Fibroblast of skin of back (primary cell): ENCODE measurements around the gene ENGASE.

Source experiments
- DNase-seq: peaks from one replicate; pipeline ENCODE4 v3.0.0-alpha.2; 2013

Gene ENGASE

DNA sequence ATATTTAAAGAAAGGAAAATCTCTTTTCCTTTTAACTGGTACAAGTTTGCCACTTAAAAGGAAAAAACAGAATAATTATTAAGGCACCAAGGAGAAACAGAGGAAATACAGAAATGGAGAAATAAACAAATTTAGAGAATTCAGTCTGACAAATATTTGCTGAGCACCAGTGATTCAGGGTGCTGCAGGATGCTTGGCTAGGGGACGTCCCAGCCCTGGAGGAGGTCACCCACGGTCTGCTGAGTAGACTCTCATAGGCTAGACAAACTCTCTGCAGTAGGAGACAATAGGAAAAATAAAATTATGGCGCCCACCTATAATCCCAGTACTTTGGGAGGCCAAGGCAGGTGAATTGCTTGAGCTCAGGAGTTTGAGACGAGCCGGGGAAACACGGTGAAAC, 34.7 kb upstream of the ENGASE start:
- no peak for DNase-seq

DNA sequence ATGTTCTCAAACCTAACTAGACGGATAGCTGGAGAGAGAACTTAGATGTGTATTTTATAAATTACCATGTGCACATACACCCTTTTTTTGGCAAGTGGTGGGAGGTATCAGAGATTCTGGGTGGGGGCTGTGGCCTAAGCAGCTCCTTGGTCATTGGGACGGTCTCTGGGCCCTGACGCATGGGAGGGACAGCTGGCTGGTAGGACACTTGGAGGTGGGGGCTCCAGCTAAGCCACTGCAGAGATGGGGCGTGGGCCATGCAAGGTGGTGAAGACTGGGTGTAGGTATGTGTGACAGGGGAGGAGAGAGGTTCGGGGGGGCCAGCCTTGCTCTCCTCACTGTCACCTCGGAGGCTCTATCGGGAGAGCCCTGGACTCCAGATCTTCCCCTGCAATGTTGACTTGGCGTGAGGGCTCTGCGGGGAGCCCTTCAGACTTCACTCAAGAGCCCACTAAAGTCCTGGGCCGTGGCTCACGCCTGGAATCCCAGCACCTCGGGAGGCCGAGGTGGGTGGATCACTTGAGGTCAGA, 33.5 kb upstream of the ENGASE start:
- DNase-seq: no peak

DNA sequence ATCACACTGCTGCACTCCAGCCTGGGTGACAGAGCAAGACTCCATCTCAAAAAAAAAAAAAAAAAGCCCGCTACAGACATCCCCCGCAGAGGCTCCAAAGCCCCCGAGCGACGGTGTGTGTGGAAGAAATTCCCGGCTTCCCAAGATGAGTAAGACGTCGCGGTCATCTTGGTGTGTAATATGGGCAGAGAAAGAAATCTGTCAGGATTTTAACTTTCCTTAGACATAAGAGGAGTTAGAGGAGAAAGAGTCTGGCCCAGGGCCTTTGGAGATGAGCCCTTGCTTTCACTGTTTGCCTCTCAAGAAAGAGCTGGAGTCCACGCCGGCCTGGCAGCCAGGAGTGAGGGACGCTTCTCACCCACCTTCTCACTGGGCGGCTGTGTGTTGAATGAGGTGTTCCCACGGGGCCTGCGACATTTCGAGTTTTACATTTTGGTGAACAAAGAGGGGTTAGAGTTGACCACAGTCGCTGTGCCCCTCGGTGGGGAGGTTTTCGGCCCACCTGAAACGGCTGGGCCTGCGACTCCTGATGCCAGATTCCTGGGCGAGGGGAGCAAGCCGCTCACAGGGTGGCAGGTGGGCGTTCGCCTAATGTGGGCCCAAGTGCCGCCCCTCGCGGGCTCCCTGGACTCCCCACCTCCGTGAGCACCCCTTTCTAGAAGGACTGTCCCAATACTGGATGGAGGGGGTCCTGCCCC, 32.8 kb upstream of the ENGASE start:
- DNase-seq: no peak

DNA sequence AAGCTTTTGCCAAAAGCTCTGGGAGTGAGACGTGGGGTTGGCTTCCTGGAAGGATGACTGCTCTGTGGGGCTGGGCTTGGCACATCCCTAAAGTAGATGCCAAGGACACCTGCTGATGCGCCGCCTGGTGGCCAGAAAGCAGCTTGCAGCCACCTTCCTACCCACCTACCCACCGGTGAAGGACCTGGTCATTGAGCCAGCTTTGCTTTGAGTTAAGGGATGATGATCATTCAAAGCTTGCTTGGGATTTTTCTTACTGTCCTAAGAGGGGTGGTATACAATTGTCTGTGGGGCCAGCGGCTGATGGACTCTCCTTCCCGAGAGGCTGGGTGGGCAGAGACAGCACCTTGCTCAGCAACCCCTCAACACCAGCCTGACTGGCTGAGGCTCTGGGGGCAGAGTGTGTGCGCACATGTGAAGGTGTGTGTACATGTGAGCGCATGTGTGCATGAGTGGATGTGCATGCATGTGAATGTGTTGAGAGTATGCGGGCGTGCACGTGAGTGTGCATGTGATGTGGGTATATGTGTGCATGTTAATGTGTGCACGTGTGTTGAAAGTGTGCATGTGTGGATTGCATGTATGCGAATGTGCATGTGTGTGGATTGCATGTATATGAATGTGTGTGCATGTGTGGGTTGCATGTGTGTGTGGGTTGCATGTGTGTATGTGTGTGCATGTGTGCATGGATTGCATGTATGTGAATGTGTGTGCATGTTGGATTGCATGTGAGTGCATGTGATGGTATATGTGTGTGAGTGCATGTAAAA, 32.0 kb upstream of the ENGASE start:
- peak; percentile 37 for DNase-seq

DNA sequence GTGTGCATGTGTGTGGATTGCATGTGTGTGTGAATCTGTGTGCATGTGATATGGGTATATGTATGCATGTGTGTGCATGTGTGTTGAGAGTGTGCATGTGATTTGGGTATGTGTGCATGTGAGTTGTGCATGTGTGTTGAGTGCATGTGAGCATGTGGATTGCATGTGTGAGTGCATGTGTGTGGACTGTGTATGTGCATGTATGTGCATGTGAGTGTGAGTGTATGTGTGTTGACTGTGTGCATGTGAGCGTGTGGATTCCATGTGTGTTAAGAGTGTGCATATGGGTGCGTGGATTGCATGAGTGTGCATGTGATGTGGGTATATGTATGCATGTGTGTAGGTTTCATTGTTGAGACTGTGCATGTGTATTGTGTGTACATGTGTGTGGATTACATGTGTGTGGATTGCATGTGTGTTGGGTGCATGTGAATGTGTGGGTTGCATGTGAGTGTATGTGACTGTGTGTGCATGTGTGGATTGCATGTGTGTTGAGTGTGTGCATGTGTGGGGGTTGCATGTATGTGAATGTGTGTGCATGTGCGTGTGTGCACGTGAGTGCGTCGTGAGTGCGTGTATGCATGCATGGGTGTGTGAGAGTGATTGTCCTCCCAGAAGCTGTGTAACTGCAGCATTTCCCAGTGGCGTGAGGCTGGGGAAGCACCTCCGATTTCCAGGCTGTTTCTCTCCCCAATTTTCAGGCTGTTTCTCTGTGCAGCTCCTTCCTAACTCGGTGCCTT, 31.3 kb upstream of the ENGASE start:
- DNase-seq: no peak

DNA sequence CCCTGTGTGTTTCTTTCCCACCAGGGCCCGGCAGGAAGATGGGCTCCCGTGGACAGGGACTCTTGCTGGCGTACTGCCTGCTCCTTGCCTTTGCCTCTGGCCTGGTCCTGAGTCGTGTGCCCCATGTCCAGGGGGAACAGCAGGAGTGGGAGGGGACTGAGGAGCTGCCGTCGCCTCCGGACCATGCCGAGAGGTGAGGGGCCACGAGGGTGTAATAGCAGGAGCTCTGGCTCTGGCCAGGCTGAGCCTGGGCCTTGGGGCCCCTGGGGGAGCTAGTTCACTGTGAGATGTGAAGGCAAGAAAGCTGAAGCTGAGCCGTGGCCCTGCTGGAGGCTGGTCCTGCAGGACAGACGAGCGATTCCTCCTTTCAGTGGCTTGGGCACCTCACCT, 30.7 kb upstream of the ENGASE start:
- no peak for DNase-seq

DNA sequence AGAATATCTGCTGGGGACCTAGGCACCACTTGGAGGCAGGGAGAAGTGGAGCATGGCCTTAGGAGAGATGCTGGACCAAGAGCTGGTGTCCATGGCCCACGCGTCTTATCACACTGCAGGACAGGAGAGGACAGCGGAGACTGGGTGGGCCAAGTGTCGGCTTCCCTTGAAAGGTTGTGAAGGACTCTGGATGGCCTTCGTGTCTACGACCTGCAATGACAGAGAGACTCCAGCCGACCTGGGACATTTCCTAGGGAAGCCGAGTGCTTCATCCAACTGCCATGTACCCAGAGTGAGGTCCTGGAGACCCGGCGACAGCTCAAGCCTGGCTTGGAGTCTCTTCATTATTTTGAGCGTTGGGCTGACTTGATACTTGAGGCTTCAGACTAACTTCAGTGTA, 30.2 kb upstream of the ENGASE start:
- DNase-seq: no peak

DNA sequence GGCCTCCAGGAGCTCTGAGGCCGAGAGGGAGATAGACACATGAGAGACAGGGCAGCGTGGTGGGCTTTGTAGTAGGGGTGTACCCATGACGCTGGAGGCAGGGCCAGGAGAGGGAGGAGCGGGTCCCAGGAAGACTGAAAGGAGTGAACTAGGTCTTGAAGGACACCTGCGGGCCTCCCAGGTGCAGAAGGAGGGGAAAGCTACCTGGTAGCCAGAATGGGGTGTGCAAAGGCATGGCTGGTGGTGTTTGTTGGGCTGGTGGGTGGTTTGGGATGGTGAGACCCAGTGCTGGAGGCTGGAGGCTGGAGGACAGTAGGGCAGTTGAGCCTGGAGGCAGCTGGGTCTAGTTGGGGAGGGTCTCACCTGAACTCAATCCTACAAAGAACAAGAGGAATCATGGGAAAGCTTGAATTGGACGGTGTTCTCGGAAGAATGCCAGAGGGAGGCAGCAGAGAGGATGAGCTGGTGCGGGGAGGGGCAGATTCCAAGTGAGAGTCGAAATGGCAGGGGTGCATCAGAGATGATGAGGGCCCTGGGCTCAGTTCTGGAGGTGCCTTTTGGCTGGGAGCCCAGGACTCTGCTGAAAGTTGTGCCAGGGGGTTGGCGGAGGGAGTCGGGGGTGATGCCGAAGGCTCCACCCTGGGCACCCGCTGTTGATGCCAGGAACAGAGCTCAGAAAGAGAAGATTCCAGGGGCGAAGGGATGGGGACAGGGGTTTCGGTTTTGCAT, 29.5 kb upstream of the ENGASE start:
- DNase-seq: no peak

DNA sequence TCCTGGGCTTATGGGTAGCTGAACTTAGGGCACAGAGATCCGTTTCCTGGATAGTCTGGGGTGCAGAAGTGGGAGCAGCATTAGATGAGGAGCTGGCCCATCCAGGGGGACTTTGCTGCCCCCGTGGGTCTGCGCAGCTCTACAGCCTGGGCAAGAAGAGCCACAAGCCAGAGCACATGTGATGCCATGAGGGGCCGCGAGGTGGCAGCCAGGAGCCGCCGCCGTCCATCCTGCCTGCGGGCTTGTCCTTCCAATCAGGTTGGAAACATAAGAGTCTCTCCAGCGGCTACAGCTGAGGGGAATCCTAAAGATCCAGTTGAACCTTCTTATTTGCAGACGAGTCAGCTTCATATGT, 28.8 kb upstream of the ENGASE start:
- DNase-seq: peak; percentile 60

DNA sequence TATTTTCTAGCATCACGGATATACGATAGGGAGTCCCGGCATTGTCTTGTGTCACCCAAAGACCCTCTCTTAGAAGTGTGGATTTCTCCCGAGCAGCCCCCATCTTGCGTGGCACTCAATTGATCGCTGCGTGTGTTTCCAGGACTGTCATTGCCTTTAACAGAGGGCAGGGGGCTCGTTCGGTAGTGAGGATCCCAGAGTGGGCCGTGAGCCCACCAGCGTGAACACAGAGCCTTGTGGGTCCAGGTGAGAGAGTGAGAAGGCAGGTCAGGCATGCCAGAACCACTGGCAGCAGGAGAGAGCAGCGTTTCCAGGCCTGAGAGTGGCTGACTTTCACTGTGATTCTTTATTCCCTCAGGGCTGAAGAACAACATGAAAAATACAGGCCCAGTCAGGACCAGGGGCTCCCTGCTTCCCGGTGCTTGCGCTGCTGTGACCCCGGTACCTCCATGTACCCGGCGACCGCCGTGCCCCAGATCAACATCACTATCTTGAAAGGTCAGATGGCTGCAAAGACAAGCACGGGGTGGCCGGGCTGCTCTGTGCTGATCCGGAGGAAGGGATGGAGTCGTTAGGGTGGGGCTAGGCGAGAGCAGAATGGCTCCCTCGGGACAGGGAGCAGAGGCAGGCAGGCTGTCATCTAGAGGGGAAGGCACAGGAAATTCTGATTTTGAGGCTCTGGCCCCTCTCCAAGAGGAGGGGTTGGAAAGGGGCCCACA, 28.3 kb upstream of the ENGASE start:
- DNase-seq: no peak

DNA sequence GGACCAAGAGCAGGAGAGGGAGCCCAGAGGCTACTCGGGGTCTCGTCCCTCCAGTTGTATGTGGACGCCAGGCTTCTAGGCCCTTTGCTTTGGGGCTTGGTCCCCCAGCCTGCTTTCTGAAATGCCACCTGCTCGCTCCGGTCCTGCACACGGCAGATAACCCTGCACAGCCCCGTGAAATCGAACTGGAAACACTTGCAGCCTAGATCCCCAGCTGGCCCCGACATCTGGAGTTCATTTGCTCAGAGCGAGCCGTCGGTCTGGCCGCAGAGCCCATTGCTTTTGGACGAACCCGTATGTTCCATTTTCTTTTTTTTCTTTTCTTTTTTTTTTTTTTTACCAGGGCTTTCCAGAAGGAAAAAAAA, 27.7 kb upstream of the ENGASE start:
- DNase-seq: no peak

DNA sequence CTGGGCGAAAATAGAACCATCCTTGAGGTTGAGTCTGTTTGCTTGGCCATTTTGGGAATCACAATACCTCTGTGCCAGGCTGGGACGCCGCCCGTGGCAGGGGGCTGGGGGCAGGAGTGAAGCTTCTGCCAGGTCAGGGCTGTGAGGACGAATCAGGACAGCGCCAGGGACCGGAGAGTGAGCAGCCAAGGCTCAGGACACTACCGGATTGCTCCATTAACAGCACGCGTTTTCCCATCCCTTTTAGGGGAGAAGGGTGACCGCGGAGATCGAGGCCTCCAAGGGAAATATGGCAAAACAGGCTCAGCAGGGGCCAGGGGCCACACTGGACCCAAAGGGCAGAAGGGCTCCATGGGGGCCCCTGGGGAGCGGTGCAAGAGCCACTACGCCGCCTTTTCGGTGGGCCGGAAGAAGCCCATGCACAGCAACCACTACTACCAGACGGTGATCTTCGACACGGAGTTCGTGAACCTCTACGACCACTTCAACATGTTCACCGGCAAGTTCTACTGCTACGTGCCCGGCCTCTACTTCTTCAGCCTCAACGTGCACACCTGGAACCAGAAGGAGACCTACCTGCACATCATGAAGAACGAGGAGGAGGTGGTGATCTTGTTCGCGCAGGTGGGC, 27.2 kb upstream of the ENGASE start:
- DNase-seq: no peak

DNA sequence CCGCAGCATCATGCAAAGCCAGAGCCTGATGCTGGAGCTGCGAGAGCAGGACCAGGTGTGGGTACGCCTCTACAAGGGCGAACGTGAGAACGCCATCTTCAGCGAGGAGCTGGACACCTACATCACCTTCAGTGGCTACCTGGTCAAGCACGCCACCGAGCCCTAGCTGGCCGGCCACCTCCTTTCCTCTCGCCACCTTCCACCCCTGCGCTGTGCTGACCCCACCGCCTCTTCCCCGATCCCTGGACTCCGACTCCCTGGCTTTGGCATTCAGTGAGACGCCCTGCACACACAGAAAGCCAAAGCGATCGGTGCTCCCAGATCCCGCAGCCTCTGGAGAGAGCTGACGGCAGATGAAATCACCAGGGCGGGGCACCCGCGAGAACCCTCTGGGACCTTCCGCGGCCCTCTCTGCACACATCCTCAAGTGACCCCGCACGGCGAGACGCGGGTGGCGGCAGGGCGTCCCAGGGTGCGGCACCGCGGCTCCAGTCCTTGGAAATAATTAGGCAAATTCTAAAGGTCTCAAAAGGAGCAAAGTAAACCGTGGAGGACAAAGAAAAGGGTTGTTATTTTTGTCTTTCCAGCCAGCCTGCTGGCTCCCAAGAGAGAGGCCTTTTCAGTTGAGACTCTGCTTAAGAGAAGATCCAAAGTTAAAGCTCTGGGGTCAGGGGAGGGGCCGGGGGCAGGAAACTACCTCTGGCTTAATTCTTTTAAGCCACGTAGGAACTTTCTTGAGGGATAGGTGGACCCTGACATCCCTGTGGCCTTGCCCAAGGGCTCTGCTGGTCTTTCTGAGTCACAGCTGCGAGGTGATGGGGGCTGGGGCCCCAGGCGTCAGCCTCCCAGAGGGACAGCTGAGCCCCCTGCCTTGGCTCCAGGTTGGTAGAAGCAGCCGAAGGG, 26.4 kb upstream of the ENGASE start:
- peak; percentile 66 for DNase-seq

DNA sequence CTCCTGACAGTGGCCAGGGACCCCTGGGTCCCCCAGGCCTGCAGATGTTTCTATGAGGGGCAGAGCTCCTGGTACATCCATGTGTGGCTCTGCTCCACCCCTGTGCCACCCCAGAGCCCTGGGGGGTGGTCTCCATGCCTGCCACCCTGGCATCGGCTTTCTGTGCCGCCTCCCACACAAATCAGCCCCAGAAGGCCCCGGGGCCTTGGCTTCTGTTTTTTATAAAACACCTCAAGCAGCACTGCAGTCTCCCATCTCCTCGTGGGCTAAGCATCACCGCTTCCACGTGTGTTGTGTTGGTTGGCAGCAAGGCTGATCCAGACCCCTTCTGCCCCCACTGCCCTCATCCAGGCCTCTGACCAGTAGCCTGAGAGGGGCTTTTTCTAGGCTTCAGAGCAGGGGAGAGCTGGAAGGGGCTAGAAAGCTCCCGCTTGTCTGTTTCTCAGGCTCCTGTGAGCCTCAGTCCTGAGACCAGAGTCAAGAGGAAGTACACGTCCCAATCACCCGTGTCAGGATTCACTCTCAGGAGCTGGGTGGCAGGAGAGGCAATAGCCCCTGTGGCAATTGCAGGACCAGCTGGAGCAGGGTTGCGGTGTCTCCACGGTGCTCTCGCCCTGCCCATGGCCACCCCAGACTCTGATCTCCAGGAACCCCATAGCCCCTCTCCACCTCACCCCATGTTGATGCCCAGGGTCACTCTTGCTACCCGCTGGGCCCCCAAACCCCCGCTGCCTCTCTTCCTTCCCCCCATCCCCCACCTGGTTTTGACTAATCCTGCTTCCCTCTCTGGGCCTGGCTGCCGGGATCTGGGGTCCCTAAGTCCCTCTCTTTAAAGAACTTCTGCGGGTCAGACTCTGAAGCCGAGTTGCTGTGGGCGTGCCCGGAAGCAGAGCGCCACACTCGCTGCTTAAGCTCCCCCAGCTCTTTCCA, 25.5 kb upstream of the ENGASE start:
- no peak for DNase-seq

DNA sequence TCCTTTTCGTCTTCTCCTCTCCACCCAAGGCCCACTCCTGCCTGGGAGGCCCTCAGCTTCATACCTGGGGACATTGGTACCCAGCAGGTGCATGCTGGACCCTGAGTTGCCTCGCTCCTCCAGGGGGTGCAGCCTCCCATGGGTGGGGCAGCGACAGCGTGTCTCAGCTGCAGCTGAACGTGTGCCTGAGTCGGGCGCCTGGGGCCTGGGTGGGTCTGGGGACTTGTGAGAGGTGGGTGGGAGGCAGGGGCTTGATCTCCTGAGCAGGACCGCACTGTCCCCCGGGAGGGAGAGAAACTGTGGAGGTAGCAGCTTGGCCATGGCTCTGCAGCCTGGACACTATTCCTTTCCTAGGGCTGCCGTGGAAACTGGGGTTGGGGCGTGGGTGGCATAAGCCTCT, 24.8 kb upstream of the ENGASE start:
- no peak for DNase-seq

DNA sequence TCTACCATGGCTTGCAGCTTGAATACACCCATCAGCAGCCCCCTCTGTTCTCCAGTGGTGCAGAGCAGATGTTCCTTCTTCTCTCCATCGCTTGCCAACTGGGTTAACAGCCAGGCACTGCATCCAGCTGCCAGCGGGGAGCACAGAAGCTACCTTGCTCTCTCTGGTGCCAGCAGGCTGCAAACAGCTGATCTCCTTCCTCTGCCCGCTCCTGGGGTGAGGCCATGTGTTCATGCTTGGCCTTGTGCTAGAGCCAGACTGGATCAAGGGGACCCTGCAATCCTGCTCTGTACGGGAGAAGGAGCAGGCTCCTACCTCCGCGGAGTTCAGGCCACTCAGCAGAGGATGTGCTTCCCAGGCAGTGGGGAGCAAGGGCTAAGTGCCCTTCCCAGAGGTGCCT, 24.1 kb upstream of the ENGASE start:
- DNase-seq: no peak

DNA sequence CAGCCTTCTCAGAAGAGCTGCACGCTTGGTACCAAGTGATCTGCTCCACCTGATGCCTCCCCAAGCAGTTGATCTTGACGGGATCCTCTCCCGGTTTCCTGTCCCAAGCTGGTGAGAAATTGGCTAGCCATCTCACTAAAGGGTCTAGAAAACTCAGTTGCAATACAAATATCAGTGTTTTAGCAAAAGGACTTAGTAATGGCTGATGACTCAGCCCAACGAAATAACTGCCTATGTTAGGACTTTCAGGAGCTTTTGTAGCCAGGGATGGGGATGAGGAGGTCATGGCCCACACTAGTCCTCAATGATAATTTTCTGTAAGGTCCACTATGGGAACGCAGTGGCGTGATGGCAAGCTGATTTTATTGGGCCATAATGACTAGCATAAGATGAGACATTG, 23.3 kb upstream of the ENGASE start:
- DNase-seq: no peak

DNA sequence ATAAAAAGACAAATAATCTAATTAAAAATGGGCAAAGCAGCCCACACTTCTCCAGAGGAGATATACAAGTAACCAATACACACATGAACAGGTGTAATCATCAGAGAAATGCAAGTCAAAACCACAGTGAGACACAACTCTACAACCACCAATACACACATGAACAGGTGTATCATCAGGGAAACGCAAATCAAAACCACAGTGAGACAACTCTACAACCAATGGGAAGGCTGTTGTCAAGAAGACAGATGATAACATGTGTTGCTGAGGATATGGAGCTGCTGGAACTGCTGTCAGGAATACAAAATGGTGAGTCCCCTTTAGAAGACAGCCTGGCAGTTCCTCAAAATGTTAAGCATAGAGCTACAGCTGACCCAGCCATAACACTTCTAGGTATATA, 22.5 kb upstream of the ENGASE start:
- no peak for DNase-seq

DNA sequence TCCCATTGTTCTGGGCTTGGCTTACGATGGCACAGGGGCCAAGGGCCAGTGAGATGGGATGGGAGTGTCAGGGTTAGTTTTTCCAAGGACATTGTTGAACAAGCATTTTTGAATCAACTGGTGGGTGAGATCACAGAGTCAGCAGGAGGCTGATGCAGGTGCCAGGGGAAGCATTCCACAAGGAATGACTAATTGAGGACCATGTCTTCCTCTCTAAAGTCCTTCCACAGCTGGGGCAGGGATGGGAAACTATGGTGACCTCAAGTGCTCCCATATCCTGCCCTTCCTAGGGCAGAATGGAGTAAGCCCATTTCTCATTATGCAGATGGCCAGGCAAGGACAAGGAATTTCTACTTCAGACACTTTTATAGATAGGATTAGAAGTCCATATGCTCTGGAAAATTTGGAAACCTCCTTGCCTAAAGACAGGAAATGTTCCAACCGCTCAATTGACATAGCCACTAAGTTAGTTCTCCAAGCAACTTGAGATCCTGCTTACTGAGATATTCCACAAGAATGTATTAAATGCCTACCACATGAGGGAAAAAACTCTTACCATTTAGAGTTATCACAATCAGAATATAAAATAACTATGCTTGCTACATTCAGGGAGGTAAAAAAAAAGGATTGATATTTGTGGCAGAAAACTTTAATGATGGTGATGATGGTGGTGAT, 21.2 kb upstream of the ENGASE start:
- peak; percentile 56 for DNase-seq
